Measurements from ENCODE around the gene FAM204A. TPM values are rescaled to one million over a fixed set of nuclear protein-coding genes. Genes with fewer than 3 reads are reported as not detected.

FAM204A gene
- total RNA-seq, 1 donor from 2014 or later = 58.8 TPM

- no peak for DNase-seq
- intact Hi-C loops (cut with DNase I) = no loop called here
- ATAC-seq (ENCODE audit: poor library complexity) = no peak
These were observed 51.0 kb downstream of the FAM204A start for GRCh38 chr10:118291122-118291521.

DNA sequence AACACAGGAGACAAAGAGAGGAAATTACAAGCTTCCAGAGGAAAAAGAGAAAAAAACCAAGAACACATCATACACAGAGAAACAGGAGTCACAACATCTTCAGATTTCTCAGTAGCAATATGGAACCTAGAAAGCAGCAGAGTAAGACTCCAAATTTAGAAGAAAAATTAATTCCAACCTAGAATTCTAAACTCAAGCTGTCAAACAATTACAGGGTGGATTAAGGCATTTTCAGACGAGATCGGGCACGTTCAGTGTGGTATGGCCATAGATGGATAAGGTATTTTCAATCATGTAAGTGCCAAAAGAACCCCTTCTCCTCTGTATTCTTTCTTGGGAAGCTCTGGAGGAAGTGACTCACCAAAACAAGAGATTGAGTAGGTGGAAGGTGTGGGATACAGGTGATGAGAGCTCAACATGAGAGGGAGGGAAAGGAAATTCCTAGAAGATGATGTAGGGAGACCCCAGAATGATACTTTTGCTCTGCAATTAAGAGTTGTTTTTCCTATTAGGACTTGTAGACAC, 51.6 kb downstream of the FAM204A start:
- intact Hi-C loops (cut with DNase I) = no loop called here
- no peak for DNase-seq
- ATAC-seq (ENCODE audit: poor library complexity) = no peak

DNA sequence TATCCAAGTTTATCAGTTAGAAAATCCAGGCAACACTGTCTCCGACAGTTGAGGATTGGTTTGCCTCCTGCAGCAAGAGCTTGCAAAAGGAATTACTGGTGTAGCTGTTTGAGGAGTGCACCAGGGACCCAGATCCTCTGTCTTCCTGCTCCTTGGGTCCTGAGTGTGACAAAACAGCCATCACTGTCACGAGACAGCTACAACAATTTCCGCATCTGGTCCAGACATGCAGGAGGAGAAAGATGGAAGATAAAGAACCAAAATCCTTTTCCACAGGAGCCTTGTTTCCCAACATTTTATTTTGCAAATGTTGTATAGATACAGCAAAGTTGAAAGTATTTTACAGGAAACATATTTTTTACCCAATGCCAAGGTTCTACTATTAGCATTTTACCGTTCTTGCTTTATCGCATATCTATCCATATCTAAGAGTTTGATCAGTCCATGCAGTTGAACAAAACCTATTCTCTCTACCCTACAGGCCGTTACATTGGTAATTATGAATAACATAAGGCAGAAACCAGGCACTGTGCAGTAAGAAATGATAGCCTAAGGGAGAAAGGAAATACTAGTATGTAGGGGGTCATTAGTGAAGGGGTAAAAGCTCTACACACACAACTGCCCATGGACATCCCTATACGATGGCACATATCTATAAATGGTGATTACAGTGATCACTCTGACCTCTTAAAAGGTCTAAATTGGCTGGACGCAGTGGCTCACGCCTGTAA, 54.9 kb downstream of the FAM204A start:
- intact Hi-C loops (cut with DNase I) = no loop called here
- no peak for ATAC-seq (ENCODE audit: poor library complexity)
- DNase-seq = no peak

DNA sequence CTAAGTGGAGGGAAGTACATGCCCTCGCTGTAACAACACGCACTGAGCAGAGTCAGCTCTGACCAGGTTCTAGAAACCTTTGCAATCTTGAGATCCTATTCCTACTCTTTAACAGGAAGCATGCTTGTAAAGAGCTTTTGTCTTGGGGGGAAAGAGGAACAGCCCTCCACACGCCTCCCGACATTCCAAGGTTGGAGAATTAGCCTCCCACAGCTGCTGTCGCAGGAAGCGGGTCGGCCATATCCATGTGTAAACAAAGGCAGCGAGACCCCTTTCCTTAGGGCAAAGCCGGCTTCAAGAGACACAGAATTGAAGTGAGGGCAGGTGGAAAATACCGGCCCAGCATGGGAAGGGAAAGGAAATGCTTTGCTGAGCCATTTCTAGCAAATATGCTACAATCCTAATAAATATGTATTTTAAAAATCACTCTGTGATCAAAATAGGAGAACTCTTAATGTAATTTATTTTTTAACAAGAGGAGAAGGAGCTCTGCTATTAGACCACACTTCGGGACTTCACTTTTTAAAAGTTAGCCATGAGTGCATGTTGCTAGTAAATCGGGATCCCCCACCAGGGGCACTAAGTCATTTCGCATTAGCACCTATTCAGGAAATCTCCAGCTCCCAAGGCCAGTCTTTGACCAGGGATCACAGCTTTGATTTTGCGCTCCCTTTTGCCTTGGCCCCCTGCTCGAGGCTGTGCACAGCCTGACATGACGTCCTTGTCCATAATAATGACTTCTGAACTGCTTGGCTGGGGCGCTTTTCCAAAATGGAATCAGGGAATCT, 55.9 kb downstream of the FAM204A start:
- ATAC-seq (ENCODE audit: poor library complexity) = no peak
- intact Hi-C loops (cut with DNase I) = no loop called here
- no peak for DNase-seq

- no peak for ATAC-seq (ENCODE audit: poor library complexity)
- no peak for DNase-seq
- intact Hi-C loops (cut with DNase I) = no loop called here
These were observed 59.5 kb downstream of the FAM204A start for GRCh38 chr10:118282670-118283069.

DNA sequence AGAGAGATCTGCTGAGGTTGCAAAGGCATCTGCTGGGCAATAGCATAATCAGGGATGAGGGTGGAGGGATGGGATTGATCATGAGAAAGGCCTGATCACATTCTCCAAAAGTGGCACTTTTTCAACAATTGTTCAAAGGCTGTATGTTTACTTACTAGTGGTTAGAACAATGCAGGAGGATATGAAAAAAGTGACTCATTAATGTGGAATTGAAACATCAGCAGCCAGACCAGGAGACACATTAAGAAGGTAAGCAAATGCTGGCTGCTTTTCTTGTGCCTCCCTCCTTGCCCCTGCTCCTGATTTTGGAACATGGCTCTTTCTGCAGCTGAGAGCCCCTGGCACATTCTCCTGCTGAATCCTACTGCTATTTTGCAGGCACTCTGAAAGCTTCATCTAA, 63.5 kb downstream of the FAM204A start:
- no peak for ATAC-seq (ENCODE audit: poor library complexity)
- no peak for DNase-seq
- intact Hi-C loops (cut with DNase I) = no loop called here

DNA sequence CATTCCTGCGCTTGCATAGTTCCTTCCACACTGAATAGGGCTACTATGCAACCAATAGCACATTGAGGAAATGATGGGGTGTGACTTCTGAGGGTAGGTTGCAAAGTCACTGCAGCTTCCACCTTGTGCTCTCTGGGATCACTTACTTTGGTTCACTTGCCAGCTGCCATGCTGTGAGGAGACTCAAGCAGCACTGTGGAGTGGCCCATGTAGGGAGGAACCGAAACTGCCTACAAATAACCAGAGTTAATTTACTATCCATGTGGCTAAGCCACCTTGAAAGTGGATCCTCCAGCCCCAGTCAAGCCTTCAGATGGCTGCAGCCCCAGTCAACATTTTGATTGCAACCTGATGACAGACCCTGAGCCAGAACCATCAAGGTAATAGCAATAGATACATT, 64.3 kb downstream of the FAM204A start:
- intact Hi-C loops (cut with DNase I) = no loop called here
- DNase-seq (no peak), ATAC-seq (ENCODE audit: poor library complexity) (no peak)

- no peak for ATAC-seq (ENCODE audit: poor library complexity)
- intact Hi-C loops (cut with DNase I) = no loop called here
- no peak for DNase-seq
These were observed 65.4 kb downstream of the FAM204A start for GRCh38 chr10:118276727-118277126.

DNA sequence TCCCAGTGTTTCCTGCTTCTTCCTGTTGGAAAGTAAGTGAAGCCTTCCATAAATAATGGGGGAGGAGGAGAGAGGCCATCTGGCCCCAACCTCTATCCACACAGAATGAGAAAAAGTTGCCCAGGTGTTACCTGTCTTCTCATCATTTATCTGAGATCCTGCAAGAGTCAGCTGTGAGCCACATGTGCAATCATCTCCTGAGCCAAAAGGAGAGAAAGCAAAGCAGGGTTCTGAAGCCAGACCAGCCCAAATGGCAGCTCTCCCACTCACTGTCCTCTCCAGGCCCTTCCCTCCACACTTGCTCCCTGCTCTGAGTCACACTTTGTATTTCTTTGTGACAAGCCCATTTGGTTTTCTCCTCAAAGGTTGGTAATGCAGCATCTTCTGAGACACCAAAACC, 65.9 kb downstream of the FAM204A start:
- intact Hi-C loops (cut with DNase I) = no loop called here
- no peak for DNase-seq
- ATAC-seq (ENCODE audit: poor library complexity) = peak; percentile 58

DNA sequence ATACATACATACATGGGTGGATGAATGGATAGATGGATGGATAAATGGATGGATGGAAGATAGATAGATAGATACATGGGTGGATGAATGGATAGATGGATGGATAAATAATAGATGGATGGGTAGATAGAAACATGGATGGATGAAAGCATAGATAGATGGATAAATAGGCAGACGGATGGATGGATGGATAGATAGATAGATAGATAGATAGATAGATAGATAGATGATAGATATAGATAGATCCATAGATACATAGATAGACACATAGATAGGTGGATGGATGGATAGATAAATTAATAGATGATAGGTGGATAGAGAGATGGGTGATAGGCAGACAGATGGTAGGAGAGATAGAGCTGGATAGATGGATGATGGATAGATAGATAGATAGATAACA, 68.5 kb downstream of the FAM204A start:
- intact Hi-C loops (cut with DNase I) = no loop called here
- ATAC-seq (ENCODE audit: poor library complexity) (no peak), DNase-seq (no peak)

DNA sequence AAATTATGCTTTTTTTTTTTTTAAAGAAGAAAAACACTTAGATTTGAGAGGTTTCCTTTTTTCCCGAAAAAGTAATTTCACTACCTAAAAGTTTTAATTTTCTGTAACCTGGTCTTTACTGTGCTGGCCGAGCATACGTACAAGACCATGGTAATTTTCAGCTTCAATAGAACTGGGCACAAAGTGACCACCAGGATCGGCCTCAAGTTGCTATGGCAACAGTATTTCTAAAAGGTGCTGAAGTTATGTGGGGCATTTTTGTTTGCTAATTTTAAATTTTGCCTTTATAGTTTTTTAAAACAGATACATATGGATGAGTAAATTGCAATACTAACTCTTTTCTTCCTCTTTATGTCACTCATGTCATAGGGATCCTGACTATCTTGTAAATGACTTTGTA, 69.4 kb downstream of the FAM204A start:
- ATAC-seq (ENCODE audit: poor library complexity) = no peak
- intact Hi-C loops (cut with DNase I) = no loop called here
- no peak for DNase-seq

DNA sequence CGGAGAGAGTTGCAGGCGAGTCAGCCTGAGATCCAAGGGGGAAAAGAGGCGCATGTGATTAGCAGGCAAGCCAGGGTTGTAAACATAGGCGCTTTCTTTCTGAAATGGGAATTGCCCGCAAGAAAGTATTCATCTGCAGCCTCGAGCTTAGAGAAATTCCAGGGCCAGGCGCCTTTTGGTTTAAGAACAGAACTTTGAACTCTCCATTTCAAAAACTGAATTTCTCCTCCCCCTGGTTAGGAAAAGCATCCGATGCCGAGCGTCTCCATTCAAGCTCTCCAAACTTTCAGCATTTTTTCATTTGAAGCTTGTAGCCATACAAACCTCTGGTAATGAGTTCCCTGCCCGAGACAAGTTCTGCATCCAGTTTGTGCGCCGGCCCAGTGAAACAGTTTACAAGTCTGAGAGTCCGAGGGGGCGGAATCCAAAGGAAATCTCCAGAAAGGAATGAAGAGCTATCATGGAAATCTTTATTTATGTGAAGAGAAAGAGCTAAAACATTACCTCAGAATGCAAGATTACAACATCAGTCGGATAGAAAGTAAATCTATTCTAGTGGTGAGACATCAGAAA, 69.9 kb downstream of the FAM204A start:
- DNase-seq (no peak), ATAC-seq (ENCODE audit: poor library complexity) (no peak)
- intact Hi-C loops (cut with DNase I) = no loop called here

- intact Hi-C loops (cut with DNase I) = no loop called here
- no peak for DNase-seq
- ATAC-seq (ENCODE audit: poor library complexity) = no peak
These were observed 70.5 kb downstream of the FAM204A start for GRCh38 chr10:118271671-118272070.

GRCh38 chr10:118266098-118266748, 75.9 kb downstream of the FAM204A start:
- intact Hi-C loops (cut with DNase I) = no loop called here

GRCh38 chr10:118264838-118265470, 77.2 kb downstream of the FAM204A start:
- intact Hi-C loops (cut with DNase I) = no loop called here
- ATAC-seq (ENCODE audit: poor library complexity) (no peak), DNase-seq (no peak)

More at GRCh38 chr10:118266098-118266748, 75.9 kb downstream of the FAM204A start:
- no peak for DNase-seq
- no peak for ATAC-seq (ENCODE audit: poor library complexity)

DNA sequence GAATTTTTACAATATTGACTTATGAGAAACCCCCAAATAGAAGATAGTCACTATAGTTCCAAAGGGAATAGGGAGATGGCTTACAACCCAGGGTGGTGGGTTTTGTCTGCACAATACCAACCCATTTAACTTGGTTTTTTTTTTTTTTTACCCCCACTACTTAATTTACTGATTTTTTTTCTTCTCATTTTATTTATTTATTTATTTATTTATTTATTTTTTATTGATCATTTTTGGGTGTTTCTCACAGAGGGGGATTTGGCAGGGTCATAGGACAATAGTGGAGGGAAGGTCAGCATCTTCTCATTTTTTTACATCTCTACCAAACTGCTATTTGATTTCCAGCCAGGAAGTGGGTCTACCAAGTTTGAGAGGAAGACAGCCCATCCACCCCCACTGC, 77.9 kb downstream of the FAM204A start:
- intact Hi-C loops (cut with DNase I) = no loop called here
- ATAC-seq (ENCODE audit: poor library complexity) = no peak
- no peak for DNase-seq

- ATAC-seq (ENCODE audit: poor library complexity) = no peak
- DNase-seq = no peak
- intact Hi-C loops (cut with DNase I) = no loop called here
These were observed 79.6 kb downstream of the FAM204A start for GRCh38 chr10:118262538-118262937.

DNA sequence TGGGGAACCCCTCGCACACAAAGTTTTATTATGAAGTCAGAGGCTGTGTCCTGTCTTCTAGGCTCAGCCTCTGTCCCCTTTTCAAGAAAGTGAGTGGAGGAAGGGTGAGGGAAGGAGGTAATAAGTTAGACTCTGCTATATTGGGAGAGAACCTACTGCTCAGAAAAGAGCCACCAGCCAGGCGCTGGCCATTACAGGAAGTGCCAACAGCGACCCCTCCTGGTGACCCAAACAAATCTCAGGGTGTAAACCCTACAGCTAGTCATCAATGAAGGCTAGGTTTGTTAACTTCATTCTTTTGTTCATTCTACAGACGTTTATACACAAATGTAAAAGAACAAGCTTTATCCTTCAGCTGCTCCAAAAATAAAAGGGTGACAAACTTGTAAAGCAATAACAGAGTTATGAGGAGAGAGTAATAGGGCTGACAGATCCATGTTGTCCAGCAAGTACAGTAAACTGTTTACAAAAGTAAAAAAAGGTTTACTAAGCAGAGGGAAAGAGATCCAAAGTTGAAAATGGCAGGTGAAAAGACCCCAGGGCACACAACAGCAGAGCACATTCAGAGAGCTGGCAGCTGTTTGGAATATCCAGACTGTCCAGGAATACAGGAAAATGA, 82.7 kb downstream of the FAM204A start:
- intact Hi-C loops (cut with DNase I) = no loop called here
- ATAC-seq (ENCODE audit: poor library complexity) (no peak), DNase-seq (no peak)

All from Right ventricle myocardium superior (tissue), 1 donor.